Left lung (tissue), 14 donors: ENCODE measurements around the gene NECTIN1. TPM values are rescaled to one million over a fixed set of nuclear protein-coding genes. Genes with fewer than 3 reads are reported as not detected.

ENCODE experiments used
- ATAC-seq: fragments of 200-7000 bp; cut with Tn5 transposase; one replicate; pipeline ENCODE4 v1.9.1; 2020; ENCODE audit warnings: moderate library complexity
- DNase-seq, 4 donors: peaks; one replicate each; pipeline ENCODE4 v3.0.0-alpha.2; 2013 to 2020
- H3K27ac ChIP-seq, 2 donors: fragments of 200-600 bp; sonication (generic) in 1 of 2; one replicate each; pipeline versions ENCODE4 v1.5.0 to v1.8.0; 2020 to 2021
- H3K27me3 ChIP-seq, 2 donors: fragments of 200-600 bp; sonication (generic) in 1 of 2; one replicate each; pipeline versions ENCODE4 v1.5.0 to v1.8.0; 2020 to 2021
- H3K36me3 ChIP-seq, 2 donors: fragments of 200-600 bp; sonication (generic) in 1 of 2; one replicate each; pipeline versions ENCODE4 v1.5.0 to v1.8.0; 2020 to 2021
- H3K4me1 ChIP-seq, 2 donors: fragments of 200-600 bp; one replicate each; pipeline ENCODE4 v1.8.0; 2021
- H3K4me3 ChIP-seq, 2 donors: fragments of 200-600 bp; sonication (generic) in 1 of 2; one replicate each; pipeline versions ENCODE4 v1.5.0 to v1.8.0; 2020 to 2021; ENCODE audit warnings: mild to moderate bottlenecking in 1 of 2
- H3K9me3 ChIP-seq, 2 donors: fragments of 200-600 bp; sonication (generic) in 1 of 2; one replicate each; pipeline versions ENCODE4 v1.5.0 to v1.8.0; 2020 to 2021
- CTCF ChIP-seq, 2 donors: fragments of 200-600 bp; sonication (generic) in 1 of 2; IDR thresholded peaks; one replicate each; pipeline versions ENCODE4 v1.5.0 to v1.8.0; 2021; ENCODE audit warnings: antibody characterized with exemption in 2 of 2
- intact Hi-C, 2 donors: fragments of 100-400 bp; cut with DNase I; formaldehyde crosslinking; loops; one replicate each; pipeline versions ENCODE4 v1.11.2 to v1.14.2; 2022
- long read RNA-seq, 12 donors: library from polyadenylated mRNA in 2 of 12; unstranded in 2 of 12; transcript quantifications; one replicate each; pipeline ENCODE4 v2.0.0 and lab custom pipeline, GENCODE V29; 2019 to 2026
- polyA plus RNA-seq, 6 donors: library from polyadenylated mRNA; unstranded; fragments of 120-200 nt; gene quantifications; one replicate each; pipeline ENCODE4 v1.2.1, GENCODE V29; 2013; ENCODE audit not compliant: insufficient read length in 6 of 6
- total RNA-seq, 2 donors: library from RNA; stranded (reverse); fragmentation: NEBNext Ultra II Directional; extraction: Animal tissue kit (Norgen Biotek cat#: 25700); gene quantifications; one replicate each; pipeline ENCODE4 v1.2.1, GENCODE V29; 2021
- donor health status: DM: no; HTN: yes; CAD: no.
- donor health status: DM: no; HTN: no; CAD: no.

The NECTIN1 gene
- total RNA-seq (10 to 100 TPM; 13.0 to 13.8 TPM), polyA plus RNA-seq (10 to 100 TPM; 13.9 to 21.1 (median 16.9) TPM)
- long read RNA-seq, donor 1, full-length matches to known transcripts, result 2 of 2 reads
- long read RNA-seq, donor 1, partial matches to known transcripts, result 0 of 2 reads
- long read RNA-seq, donor 1, other reads (novel, unspliced or antisense), result 0 of 2 reads
- long read RNA-seq, donor 2, full-length matches to known transcripts, result 5 of 13 reads
- long read RNA-seq, donor 2, partial matches to known transcripts, result 8 of 13 reads
- long read RNA-seq, donor 2, other reads (novel, unspliced or antisense), result 0 of 13 reads
- long read RNA-seq, donor 3, full-length matches to known transcripts, result 2 of 2 reads
- long read RNA-seq, donor 3, partial matches to known transcripts, result 0 of 2 reads
- long read RNA-seq, donor 3, other reads (novel, unspliced or antisense), result 0 of 2 reads
- long read RNA-seq, donor 4, partial matches to known transcripts, result 0 of 2 reads
- long read RNA-seq, donor 4, other reads (novel, unspliced or antisense), result 1 of 2 reads
- long read RNA-seq, donor 5, full-length matches to known transcripts, result 2 of 2 reads
- long read RNA-seq, donor 5, partial matches to known transcripts, result 0 of 2 reads
- long read RNA-seq, donor 5, other reads (novel, unspliced or antisense), result 0 of 2 reads
- long read RNA-seq, donor 6, full-length matches to known transcripts, result 3 of 3 reads
- long read RNA-seq, donor 6, partial matches to known transcripts, result 0 of 3 reads
- long read RNA-seq, donor 6, other reads (novel, unspliced or antisense), result 0 of 3 reads
- long read RNA-seq, donor 7, partial matches to known transcripts, result 0 of 1 reads
- long read RNA-seq, donor 7, other reads (novel, unspliced or antisense), result 0 of 1 reads
- long read RNA-seq, donor 8, full-length matches to known transcripts, result 3 of 3 reads
- long read RNA-seq, donor 8, partial matches to known transcripts, result 0 of 3 reads
- long read RNA-seq, donor 8, other reads (novel, unspliced or antisense), result 0 of 3 reads
- long read RNA-seq, donor 9, result 0 reads
- long read RNA-seq, donor 10, partial matches to known transcripts, result 0 of 2 reads
- long read RNA-seq, donor 10, other reads (novel, unspliced or antisense), result 1 of 2 reads
- long read RNA-seq, donor 11, full-length matches to known transcripts, result 4 of 19 reads
- long read RNA-seq, donor 11, partial matches to known transcripts, result 15 of 19 reads
- long read RNA-seq, donor 11, other reads (novel, unspliced or antisense), result 0 of 19 reads
- long read RNA-seq, donor 12, result 0 reads

DNA sequence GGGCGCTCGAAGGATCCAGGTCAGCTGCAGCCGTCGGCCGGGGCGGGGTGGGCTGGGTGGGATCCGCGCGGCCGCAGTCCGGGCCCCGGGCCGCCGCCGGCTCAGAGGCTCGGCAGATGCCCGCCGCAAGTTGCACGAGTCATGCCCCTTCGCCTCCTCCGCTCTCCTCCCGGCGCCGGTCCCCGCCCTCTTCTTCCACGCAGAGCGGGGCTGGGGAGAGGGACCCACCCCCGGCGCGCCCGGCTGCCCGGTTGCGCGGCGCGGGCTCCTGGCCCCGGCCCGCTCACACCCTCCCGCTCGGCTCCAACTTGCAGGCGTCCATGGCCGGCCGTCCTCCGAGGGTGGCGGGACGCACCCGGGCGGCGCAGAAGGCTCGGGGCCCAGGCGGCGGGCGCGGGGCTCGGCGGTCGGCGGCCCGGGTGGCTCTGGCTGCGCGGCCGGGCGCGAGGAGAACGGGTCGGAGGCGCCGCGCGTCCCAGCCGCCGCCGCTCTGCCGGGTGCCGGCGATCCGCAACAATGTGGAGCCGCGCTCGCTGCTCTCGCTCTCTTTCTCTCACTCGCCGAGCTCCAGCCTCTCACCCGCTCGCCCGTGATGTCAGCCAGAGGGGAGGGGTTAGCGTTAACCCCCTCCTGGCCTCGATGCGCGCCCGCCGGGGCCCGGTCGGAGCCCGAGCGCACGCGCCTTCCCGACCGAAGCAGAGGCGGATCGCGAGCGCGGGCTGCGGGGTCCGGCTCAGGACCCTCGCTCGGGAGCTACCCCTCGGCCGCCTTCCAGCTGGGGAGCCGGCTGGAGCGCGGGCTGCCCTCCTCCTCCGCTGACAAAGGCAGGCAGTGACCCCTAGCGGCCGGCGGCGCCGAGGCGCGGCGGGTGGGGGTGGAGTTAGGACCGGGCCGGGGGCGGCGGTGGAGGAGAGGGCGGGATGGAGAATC is at the start of gene NECTIN1:
TSS of gene NECTIN1 (minus strand) at position 550 of the 930 bp plus-strand sequence. CDS start 647 bp downstream, outside the sequence.
- DNase-seq (peak; percentile 91 to 99 (median 94)), ATAC-seq (peak; percentile 92)
- peak within 1 kb of the TSS; percentile 78 to 84 for H3K27ac ChIP-seq
- peak; percentile 98 to 99 for TF ChIP-seq CTCF (IDR thresholded peaks at IDR 0.05)
- H3K36me3 ChIP-seq, result no peaks in the 10 kb centered on the region
- no peaks in the 10 kb centered on the region for H3K9me3 ChIP-seq
- peak within 1 kb of the TSS; percentile 69 to 78 for H3K4me3 ChIP-seq
- H3K27me3 ChIP-seq, result peaks cover 0 to 13% of the 10 kb centered on the region in 2 donors
- intact Hi-C loops, result loop anchor here in 1 of 2 donors (5.0 kb wide), 1 partner anchor 247 kb away; no protein-coding TSS in a partner anchor
- peaks cover 16 to 30% of the 10 kb centered on the region in 2 donors for H3K4me1 ChIP-seq

DNA sequence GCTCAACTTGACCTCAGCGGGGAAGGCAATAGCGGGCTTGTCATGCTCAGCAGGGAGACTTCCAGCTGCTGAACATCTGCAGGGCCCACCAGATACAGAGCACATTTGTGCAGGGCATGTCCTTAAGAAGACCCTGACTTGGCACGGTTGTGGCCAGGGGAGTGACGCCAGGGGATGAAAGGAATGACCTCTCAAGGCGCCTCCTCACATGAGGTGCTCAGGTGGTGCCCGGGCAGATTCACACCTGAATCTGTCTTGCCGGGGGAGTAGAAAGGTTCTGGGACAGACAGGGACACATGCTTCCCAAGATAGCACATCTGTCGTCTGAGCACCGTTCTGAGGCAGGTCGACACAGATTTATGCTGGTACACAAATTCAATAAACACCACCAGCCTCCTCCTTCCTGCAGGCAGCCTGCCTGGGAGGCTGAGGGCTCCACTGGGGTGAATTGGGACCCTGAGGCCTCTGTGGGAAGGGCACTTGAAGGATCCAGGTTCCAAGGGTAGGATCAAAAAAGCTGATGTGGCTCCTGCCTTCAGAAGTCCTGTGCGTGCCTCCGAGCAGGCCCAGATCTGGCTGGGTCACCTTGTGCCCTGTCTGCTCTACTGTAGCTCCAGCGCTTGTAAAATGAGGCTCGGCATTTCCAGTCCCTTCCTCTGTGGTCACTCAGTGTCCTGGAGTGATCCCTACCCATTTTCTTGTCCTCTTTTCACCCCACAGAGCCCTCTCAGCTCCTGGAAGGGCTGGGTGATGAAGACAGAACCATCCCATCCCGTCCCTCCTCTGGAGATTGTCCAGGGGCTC is 49.6 kb upstream of the NECTIN1 start:
- no peak for TF ChIP-seq CTCF (IDR thresholded peaks at IDR 0.05)
- no peak for ATAC-seq
- DNase-seq, result peak in 1 of 4 donors; percentile 25
- H3K4me1 ChIP-seq, result no peaks in the 10 kb centered on the region
- no peak overlapping the region for H3K4me3 ChIP-seq
- peaks cover 0 to under 1% of the 10 kb centered on the region in 2 donors for H3K9me3 ChIP-seq
- H3K27ac ChIP-seq, result no peak overlapping the region
- H3K27me3 ChIP-seq, result peaks cover 0 to 57% of the 10 kb centered on the region in 2 donors
- H3K36me3 ChIP-seq, result no peaks in the 10 kb centered on the region
- intact Hi-C loops, result no loop called here

DNA sequence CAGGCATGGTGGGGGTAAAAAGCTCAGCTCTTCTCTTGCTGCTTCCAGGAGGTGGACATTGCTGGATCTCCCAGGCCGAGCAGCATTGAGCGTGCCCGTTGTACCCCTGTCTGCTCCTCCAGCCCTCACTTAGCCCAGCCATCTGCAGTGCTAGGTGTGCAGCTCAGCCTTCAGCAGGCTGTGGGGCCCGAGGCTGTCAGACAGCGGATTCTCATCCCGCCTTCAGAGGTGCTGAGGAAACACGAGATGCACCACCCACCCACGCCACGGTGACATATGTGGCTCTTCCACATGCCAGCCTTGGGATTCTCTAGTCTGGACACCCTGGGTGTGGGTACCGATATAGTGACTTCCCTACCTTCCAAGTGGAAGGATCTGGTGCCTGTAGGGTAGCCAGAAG is 48.9 kb upstream of the NECTIN1 start:
- no peak overlapping the region for H3K4me3 ChIP-seq
- no peaks in the 10 kb centered on the region for H3K4me1 ChIP-seq
- H3K9me3 ChIP-seq, result no peaks in the 10 kb centered on the region
- DNase-seq (peak in 1 of 4 donors; percentile 16), ATAC-seq (no peak)
- no peak overlapping the region for H3K27ac ChIP-seq
- H3K27me3 ChIP-seq, result peaks cover 0 to 50% of the 10 kb centered on the region in 2 donors
- TF ChIP-seq CTCF (IDR thresholded peaks at IDR 0.05), result no peak
- H3K36me3 ChIP-seq, result no peaks in the 10 kb centered on the region
- intact Hi-C loops, result no loop called here

DNA sequence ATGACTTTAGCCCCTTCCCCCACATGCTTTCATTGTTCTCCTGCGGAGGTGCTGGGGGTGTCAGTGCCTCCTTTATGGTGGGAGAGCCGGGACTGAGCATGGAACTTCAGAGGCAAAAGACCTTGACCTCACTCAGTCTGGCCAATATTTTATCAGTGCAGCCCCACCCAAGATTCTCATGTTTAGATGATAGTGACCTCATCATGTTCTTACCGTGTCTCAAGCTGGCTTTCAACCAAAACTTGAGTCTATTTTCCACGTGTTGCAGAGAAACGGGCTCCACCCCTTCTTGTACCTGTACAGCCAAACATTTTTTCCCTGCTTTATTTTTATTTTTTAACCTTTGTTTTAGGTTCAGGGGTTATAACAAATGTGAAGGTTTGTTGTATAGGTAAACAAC is 47.7 kb upstream of the NECTIN1 start:
- ATAC-seq, result no peak
- DNase-seq, result no peak
- Histone ChIP-seq H3K27me3 (peaks cover 0 to 37% of the 10 kb centered on the region in 2 donors), H3K9me3 (no peaks in the 10 kb centered on the region), H3K36me3 (no peaks in the 10 kb centered on the region), H3K4me1 (no peaks in the 10 kb centered on the region), H3K4me3 (no peak overlapping the region), H3K27ac (no peak overlapping the region)
- TF ChIP-seq CTCF (IDR thresholded peaks at IDR 0.05), result no peak
- intact Hi-C loops, result no loop called here
